SKM-1 (cell line): ENCODE measurements around the gene ZNF516.

Experiments used
- DNase-seq: peaks from one replicate; lab custom pipeline; 2025; ENCODE audit not compliant: unreplicated experiment; lab: John Stamatoyannopoulos, UW

ZNF516 gene

DNA sequence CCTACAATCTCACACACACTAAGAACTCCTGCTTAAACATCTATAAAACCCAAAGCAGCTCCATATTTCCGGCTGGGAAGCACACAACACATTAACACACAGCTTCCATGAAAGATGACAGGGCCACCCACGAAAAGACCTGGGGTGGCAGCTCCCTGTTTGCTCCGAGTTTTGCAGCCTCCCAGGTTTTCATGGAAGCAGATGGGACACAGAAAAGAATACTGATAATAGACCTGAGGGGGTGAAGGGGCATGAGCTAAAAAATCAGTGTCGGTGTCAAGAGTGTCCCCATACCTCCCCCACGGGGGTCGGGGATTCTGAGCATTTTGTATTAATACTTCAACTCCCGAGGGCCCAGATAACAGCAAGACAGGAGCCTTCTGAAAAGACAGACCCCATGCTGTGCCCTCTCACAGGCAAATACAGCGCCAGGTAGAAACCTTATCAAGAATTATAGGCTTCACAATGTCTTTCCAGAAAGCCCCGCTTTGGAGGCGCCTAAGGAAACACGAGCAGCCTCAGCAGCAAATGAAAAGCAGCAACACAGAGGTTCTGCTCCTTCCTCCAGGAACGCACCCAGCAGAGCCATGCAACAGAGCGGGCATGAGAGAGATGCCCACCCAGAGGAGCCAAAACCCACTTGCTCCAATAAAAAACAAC, 50.5 kb downstream of the ZNF516 start:
- no peak for DNase-seq

- no peak for DNase-seq
These were observed 51.3 kb downstream of the ZNF516 start for GRCh38 chr18:76443519-76444445.

- no peak for DNase-seq
These were observed 52.5 kb downstream of the ZNF516 start for GRCh38 chr18:76442413-76443171.

- DNase-seq: no peak
These were observed 53.2 kb downstream of the ZNF516 start for GRCh38 chr18:76441668-76442412.

- no peak for DNase-seq
These were observed 53.9 kb downstream of the ZNF516 start for GRCh38 chr18:76441002-76441667.

DNA sequence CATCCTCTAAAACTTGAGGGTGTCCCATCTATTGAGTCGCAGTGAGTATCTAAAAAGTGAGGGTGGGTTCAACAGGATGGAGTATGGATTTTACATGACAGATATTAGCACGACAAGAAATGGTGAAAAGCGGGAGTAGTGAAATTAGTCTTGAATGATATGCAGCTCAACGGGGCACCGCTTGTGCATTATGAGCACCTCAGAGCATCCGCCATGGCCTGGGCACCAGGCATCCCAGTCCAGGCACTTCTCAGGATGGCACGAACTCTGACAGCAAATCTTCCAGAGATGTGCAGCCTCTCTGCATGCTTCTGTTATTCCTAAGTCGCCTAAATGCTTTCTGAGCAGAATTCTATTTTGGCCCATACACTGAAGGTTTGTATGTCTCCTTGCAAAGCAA, 57.1 kb downstream of the ZNF516 start:
- no peak for DNase-seq

GRCh38 chr18:76437011-76437410, 58.0 kb downstream of the ZNF516 start:
- no peak for DNase-seq

DNA sequence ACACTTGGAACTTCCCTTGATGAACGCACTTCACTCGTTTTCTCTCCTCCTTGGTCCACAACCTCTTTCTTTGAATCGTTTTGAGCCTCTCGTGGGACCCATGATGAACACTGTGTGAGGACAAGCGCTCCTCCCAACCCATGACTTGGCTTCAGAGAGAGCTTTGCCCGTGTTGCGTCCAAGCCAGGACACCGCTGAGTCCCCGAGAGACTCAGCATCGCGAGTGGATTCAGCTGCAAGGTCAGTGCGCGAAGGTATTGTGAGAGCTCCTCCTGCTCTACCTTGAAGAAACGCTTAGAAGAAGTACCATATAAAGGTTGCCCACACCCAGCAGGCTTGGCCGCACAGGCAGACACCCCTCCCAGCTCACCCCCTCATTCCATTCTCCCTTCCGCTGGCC, 58.7 kb downstream of the ZNF516 start:
- no peak for DNase-seq

- DNase-seq: no peak
These were observed 59.6 kb downstream of the ZNF516 start for GRCh38 chr18:76435316-76435989.

DNA sequence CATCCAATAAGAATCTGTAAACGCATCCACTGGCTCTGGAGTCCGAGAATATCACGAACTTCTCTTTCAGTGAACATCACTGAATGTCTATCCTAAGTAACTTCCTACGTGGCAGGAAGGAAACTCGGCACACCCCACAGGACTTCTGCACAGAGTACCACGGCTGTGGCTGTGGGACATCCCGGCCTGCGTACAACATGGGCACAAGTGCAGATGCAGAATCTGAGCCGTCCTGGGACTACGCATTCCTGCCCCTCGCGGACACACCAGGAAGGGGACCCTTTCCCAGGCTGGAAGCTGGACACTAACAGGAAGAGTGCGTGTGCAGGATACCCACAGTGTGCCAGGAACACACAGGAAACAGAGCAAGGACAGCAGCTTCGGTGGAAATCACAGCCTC, 60.6 kb downstream of the ZNF516 start:
- DNase-seq: no peak

GRCh38 chr18:76433788-76434187, 61.3 kb downstream of the ZNF516 start:
- no peak for DNase-seq

DNA sequence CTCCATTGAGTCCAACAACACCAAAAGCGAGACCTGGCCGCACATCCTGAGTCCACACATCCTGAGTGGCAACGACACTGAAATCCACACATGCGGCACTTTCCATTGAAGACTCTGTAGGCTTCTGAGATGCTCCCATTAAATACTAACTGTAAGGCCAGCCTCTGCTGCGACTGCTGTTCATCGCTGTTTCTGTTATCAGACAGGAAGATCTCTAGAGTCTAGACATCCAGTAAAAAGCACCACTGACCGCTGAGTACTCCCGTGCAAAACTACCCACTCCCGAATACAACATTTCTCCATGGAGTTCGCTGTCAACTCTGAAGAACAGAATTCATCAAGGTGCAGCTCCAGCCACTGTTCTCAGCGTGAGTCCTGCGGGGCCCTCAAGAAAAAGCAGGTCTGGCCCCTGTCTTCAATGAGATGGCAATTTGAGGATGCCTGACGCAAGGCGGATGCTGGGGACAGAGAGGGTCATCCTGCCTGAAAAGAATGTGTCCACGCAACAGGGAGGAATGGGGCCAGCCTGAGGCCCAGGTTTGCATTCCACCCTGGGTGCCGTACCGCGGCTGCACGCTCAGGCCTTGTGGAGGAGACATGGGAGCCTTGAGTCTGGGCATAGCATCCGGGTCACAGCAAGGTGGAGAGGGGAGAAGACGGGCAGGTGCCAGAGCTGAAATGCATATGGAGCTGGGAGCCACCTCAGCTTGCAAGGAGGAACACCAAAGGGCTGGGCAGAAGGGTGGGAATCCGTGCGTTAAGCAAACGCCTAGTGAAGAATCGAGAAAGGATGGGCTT, 61.9 kb downstream of the ZNF516 start:
- no peak for DNase-seq

- no peak for DNase-seq
These were observed 62.7 kb downstream of the ZNF516 start for GRCh38 chr18:76432274-76432755.

GRCh38 chr18:76431437-76432273, 63.4 kb downstream of the ZNF516 start:
- DNase-seq: no peak

DNA sequence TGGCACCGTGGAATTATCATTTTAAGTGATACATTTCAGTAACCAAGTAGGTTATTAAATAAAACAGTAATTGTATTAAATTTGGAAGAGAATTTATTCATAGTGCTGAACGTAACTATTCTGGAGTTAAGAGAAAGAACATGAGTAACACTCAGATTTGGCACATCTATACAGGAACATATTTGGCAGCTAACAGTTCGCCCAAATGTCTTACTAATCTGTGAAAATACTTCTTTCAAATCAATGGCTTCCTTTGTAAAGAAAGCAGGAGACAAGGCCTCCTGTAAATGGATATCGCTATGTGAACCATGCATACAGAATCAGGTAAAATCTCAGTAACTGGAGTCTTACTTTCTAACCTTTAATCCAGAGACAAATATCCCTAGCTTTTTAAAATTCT, 64.4 kb downstream of the ZNF516 start:
- DNase-seq: no peak

- no peak for DNase-seq
These were observed 65.5 kb downstream of the ZNF516 start for GRCh38 chr18:76429262-76430126.
